GM13977 (cell line): ENCODE data around the gene EVI5.

Source experiments
- DNase-seq: peaks from one replicate; pipeline ENCODE4 v3.0.0; 2012; ENCODE audit warnings: low spot score
- in situ Hi-C: fragments of 300-500 bp; cut with MboI; formaldehyde crosslinking; loops from one replicate; pipeline ENCODE4 v1.12.0; 2022; ENCODE audit warnings: low sequenced_read_pairs, low pct_unique_long_range_greater_than_20kb, mixed read lengths, inconsistent platforms; ENCODE audit not compliant: unreplicated experiment
- TF ChIP-seq, protein P1 (sequence below): IDR thresholded peaks from 2 replicates; pipeline ENCODE4 v1.5.1; 2012; ENCODE audit warnings: mild to moderate bottlenecking, control low read depth; ENCODE audit not compliant: insufficient read depth; ENCODE audit errors: extremely low read depth, missing control alignments

EVI5 gene

DNA sequence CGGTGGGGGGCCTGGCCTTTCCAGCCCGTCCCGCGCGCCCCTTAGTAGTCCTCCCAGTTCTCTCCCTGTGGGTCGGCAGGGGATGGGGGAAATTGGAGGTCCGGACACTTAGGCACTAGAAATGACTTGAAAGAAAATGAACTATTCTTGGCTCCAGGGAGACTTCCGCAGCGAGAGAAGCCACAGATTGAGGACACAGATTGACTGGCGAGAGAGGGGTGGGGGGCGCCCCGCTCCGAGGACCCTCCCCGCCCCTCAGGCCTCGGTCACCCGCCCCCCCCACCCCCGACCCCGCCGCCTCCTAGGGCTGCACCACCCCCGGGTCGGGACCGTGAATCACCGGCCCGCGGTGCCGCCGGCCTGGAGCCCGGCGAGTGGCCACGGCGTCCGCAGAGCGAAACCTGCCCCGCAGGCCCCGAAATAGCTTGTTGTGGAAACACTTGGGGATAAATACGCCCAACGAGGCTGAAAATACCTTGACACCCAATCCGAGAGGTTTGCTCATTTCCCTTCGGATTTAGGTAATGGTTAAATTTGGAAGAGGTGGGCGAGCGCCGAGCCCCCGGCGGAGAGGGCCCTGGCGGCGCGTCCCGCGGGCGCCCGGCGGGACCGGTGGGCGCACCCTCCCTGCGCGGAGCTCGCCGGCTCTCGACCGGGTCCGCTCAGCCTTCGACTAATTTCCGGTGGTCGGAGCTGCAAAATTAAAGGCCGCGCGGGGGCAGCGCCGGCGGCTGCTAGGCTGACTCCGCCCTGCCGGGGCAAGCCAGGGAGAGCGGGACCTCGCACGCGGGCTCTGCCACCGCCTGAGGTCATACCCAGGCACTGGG, 298.4 kb downstream of the EVI5 start, which contains the start of gene GFI1:
Gene GFI1, minus strand, starts transcription at position 675 of the 827 bp plus-strand sequence. CDS start 3,438 bp downstream, outside the sequence.
- in situ Hi-C loops, result loop anchor here (10.0 kb wide), 1 partner anchor 108 kb away; no protein-coding TSS in a partner anchor
- DNase-seq, result peak; percentile 70
- TF ChIP-seq, protein P1, sequence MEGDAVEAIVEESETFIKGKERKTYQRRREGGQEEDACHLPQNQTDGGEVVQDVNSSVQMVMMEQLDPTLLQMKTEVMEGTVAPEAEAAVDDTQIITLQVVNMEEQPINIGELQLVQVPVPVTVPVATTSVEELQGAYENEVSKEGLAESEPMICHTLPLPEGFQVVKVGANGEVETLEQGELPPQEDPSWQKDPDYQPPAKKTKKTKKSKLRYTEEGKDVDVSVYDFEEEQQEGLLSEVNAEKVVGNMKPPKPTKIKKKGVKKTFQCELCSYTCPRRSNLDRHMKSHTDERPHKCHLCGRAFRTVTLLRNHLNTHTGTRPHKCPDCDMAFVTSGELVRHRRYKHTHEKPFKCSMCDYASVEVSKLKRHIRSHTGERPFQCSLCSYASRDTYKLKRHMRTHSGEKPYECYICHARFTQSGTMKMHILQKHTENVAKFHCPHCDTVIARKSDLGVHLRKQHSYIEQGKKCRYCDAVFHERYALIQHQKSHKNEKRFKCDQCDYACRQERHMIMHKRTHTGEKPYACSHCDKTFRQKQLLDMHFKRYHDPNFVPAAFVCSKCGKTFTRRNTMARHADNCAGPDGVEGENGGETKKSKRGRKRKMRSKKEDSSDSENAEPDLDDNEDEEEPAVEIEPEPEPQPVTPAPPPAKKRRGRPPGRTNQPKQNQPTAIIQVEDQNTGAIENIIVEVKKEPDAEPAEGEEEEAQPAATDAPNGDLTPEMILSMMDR, result peak; percentile 34

DNA sequence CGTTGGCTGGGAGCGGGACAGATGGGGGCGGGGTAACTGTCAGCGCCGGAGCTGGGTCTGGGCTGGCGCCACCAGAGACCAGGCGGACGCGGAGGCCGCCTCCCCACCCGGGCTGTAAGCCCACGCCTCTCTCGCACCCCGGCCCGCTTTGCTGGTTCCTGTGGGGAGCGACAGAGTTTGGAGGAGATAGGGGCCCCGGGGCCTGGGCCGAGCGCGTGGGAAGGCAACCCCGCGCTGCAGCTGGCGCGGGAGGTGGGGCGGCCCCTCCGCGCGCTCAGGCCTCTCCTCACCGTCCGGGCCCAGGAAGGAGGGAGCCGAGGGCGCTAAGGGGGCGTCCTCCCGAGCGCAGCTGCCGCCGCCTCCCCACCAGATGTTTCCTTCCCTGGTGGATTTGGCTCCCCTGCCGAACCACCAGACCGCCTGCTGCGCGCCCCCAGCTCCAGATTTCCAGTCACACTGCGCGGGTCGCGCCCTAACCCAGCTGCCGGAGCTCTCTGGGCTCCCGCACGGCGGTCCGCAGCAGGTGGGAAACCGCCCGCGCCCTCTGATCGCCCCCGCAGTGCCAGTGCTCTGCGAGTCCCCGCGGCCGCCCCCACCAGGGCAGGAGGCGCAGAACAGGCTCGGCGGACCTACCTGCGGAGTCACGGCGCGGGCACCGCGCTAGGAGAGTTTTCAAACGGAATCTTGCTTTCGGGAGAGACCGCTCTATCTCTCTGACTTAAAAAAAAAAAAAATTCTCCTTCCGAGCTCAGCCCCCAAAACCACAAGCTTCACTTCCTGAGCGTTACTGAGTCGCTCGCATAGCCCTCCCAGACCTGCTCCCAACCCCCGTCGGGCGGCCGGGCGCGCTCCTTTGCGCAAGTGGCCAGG, 299.3 kb downstream of the EVI5 start:
- TF ChIP-seq, protein P1, result peak; percentile 66
- DNase-seq, result peak; percentile 79
- in situ Hi-C loops, result loop anchor here (10.0 kb wide), 1 partner anchor 109 kb away; no protein-coding TSS in a partner anchor

DNA sequence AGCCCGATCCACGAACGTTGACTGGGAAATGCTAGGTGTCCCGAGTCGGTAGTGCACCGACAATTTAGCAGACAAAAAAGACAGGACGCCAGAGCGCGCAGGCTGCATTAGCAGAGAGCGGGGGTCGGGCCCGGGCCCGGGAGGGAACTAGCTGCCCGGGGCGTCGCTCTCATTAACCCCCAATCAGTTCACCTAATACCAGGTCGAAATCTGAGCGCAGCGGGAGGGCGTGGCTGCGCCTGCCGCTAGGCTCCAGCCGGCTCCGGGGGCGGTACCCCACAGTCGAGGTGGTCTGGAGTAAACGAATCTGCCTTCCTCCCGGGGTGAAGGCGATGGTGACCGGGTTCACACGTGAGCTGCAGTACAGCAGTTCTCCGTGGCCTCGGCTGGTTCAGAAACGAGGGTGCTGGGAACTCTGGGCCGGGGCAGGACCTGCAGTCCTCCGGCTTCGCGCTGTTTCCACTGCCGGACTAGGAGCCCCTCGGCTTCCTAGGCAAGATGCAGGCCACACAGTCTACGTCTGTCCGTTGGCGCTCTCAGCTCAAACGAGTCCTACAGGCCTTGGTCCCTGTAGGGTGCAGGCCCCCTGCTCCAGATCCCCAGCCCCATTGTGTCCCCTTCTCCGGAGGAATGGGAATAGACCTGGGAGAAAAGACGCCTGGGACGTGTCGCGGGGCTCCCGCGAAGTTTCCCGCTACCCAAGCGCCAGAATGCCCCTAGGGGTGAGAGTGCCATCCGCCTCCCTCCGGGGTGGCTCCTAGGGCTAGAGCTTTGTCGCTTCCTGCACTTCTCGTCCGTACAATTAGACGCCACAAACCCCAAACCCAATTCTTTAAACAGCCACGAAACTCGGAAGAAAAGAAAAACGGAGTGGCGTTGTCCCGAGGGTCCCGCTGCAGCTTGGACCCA, 300.2 kb downstream of the EVI5 start:
- TF ChIP-seq, protein P1, result no peak
- DNase-seq, result peak; percentile 69
- in situ Hi-C loops, result loop anchor here (10.0 kb wide), 1 partner anchor 110 kb away; no protein-coding TSS in a partner anchor

DNA sequence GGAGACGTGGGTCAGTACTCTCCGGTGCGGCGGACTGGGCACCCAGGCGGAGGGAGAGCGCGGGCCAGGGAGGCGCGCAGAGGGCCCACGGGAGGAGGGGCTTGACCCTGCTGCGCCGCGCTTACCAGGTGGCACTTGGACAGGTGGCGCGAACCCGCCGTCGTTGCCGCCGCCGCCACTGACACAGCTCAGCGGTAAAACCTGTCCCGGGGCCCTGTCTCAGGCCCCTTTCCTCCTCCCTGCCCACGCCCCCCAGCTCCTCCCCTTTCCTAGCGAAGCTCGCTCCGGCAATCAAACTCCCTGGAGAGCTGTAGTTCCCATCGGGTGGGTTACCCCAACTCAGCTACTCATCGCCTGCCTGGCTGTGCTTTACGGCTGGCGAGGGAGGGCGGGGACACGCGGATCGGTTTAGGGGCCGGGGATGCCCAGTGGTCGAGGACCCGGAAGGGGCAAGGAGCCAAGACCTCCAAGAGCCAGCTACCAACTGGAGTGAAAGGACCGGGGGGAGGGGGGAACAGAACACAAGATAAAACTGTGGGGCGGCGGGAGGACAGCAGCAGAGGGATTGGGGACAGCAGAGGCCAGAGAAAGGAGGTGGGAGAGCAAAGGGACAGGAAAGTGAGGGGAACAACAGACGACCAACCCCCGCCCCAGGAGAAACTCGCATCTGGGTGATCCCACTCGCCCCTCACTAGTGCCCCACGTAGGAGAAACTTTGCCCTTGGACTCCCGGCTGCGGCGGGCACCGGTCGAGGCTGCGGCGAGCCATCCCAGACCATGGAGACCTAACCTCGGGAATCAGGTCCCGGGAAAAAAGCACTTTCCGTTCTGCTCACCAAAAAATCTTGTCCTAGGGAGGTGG, 301.1 kb downstream of the EVI5 start:
- TF ChIP-seq, protein P1, result no peak
- DNase-seq, result peak; percentile 63
- in situ Hi-C loops, result loop anchor here (10.0 kb wide), 1 partner anchor 111 kb away; no protein-coding TSS in a partner anchor

DNA sequence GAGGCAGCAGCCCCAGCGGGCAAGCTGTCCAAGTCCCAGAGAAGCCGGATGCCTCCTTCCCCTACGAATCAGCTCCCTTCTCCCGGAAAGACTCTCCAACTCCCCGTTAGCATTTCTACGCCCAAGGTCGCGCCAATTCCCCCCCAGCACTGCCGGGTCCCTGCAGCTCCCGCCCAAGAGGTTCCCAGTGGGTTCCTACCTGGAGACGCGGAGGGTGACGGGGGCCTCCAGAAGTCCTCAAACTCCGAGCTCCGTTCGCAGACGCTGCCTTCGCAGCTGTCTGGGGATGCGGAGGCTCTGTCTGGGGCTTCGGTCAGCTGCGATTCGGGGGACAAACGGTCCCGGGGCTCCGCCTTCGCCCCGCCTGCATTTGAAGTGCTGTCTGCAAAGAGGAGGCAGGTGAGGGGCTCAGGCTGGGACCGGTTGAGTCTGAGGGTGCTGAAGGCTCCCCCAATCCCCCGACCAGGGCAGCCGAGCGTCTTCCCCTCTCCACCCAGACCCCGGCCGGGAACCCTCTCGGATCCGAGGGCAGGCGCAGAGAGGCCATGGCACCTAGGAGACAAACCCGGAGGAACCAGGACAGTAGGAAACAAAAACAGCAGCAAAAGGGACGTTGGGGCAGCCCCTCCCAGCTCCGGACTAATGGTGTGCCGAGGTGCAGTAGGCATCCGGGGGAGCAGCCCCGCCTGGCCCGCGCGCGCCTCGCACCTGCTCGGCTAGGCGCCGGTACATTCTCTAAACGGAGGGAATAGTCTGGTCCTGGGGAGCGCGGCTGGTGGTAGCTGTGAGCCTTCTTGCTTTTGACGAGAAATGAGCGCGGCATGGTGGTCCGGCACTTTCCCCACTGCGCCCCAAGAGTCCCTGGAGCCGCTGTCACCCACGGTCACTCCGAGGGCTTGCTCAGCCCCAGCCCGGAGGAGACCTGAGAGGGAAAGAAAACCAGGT, 302.0 kb downstream of the EVI5 start:
- peak; percentile 52 for DNase-seq
- in situ Hi-C loops, result loop anchor here (10.0 kb wide), 1 partner anchor 112 kb away; no protein-coding TSS in a partner anchor
- TF ChIP-seq, protein P1, result no peak
